HEK293 (cell line): ENCODE measurements around the gene HDAC1.

ENCODE experiments used
- HIC1 ChIP-seq: fragments of 450-650 bp; formaldehyde crosslinking; IDR thresholded peaks from 2 replicates; pipeline ENCODE4 v1.5.1; 2016; ENCODE audit warnings: missing biosample characterization, missing genetic modification characterization
- HOXC10 ChIP-seq: sonication (generic); formaldehyde crosslinking; IDR thresholded peaks from 2 replicates; pipeline ENCODE4 v1.8.1; 2023; ENCODE audit warnings: mild to moderate bottlenecking, missing genetic modification reagents
- KLF17 ChIP-seq: fragments of 450-650 bp; formaldehyde crosslinking; IDR thresholded peaks from 2 replicates; pipeline ENCODE4 v1.5.1; 2016; ENCODE audit warnings: missing biosample characterization, missing genetic modification characterization
- KLF7 ChIP-seq: fragments of 450-650 bp; formaldehyde crosslinking; IDR thresholded peaks from 2 replicates; pipeline ENCODE4 v1.5.1; 2016; ENCODE audit warnings: missing biosample characterization, missing genetic modification characterization, borderline replicate concordance
- KLF8 ChIP-seq: fragments of 450-650 bp; formaldehyde crosslinking; IDR thresholded peaks from 2 replicates; pipeline ENCODE4 v1.5.1; 2016; ENCODE audit warnings: missing biosample characterization, missing genetic modification characterization
- REPIN1 ChIP-seq: fragments of 450-650 bp; formaldehyde crosslinking; IDR thresholded peaks from 2 replicates; pipeline ENCODE4 v1.5.1; 2017; ENCODE audit warnings: missing biosample characterization, missing genetic modification characterization, low read depth
- REST ChIP-seq: fragments of 450-650 bp; formaldehyde crosslinking; IDR thresholded peaks from 2 replicates; pipeline ENCODE4 v1.5.1; 2016; ENCODE audit warnings: missing biosample characterization, missing genetic modification characterization
- SCRT2 ChIP-seq: fragments of 450-650 bp; formaldehyde crosslinking; IDR thresholded peaks from 2 replicates; pipeline ENCODE4 v1.5.1; 2016; ENCODE audit warnings: missing biosample characterization, missing genetic modification characterization
- SP7 ChIP-seq: fragments of 450-650 bp; formaldehyde crosslinking; IDR thresholded peaks from 2 replicates; pipeline ENCODE4 v1.5.1; 2016; ENCODE audit warnings: missing biosample characterization, missing genetic modification characterization
- ZBTB17 ChIP-seq: fragments of 450-650 bp; formaldehyde crosslinking; IDR thresholded peaks from 2 replicates; pipeline ENCODE4 v1.5.1; 2016; ENCODE audit warnings: missing biosample characterization, missing genetic modification characterization
- ZBTB48 ChIP-seq: fragments of 450-650 bp; formaldehyde crosslinking; IDR thresholded peaks from 2 replicates; pipeline ENCODE4 v1.5.1; 2016; ENCODE audit warnings: missing biosample characterization, missing genetic modification characterization
- ZBTB7A ChIP-seq: fragments of 450-650 bp; formaldehyde crosslinking; IDR thresholded peaks from 2 replicates; pipeline ENCODE4 v1.5.1; 2016; ENCODE audit warnings: low read depth, missing biosample characterization, missing genetic modification characterization
- ZBTB8A ChIP-seq: fragments of 450-650 bp; formaldehyde crosslinking; IDR thresholded peaks from 2 replicates; pipeline ENCODE4 v1.5.1; 2016; ENCODE audit warnings: missing biosample characterization, missing genetic modification characterization
- ZFHX2 ChIP-seq: fragments of 450-650 bp; formaldehyde crosslinking; conservative IDR thresholded peaks from 2 replicates; pipeline ENCODE4 v1.5.1; 2016; ENCODE audit warnings: missing biosample characterization, missing genetic modification characterization
- ZFP37 ChIP-seq: fragments of 450-650 bp; formaldehyde crosslinking; IDR thresholded peaks from 2 replicates; pipeline ENCODE4 v1.5.1; 2016; ENCODE audit warnings: missing biosample characterization, missing genetic modification characterization
- ZNF132 ChIP-seq: fragments of 450-650 bp; formaldehyde crosslinking; IDR thresholded peaks from 2 replicates; pipeline ENCODE4 v1.5.1; 2017; ENCODE audit warnings: missing biosample characterization, missing genetic modification characterization, borderline replicate concordance
- ZNF133 ChIP-seq: fragments of 450-650 bp; formaldehyde crosslinking; IDR thresholded peaks from 2 replicates; pipeline ENCODE4 v1.5.1; 2016; ENCODE audit warnings: missing biosample characterization, missing genetic modification characterization
- ZNF138 ChIP-seq: fragments of 450-650 bp; formaldehyde crosslinking; IDR thresholded peaks from 2 replicates; pipeline ENCODE4 v1.5.1; 2016; ENCODE audit warnings: missing biosample characterization, missing genetic modification characterization, borderline replicate concordance
- ZNF169 ChIP-seq: fragments of 450-650 bp; formaldehyde crosslinking; IDR thresholded peaks from 2 replicates; pipeline ENCODE4 v1.5.1; 2016; ENCODE audit warnings: missing biosample characterization, missing genetic modification characterization
- ZNF184 ChIP-seq: fragments of 450-650 bp; IDR thresholded peaks from 2 replicates; pipeline ENCODE4 v1.5.1; 2018; ENCODE audit warnings: missing biosample characterization, mild to moderate bottlenecking, missing genetic modification characterization
- ZNF24 ChIP-seq: fragments of 450-650 bp; formaldehyde crosslinking; IDR thresholded peaks from 2 replicates; pipeline ENCODE4 v1.5.1; 2016; ENCODE audit warnings: missing biosample characterization, missing genetic modification characterization
- ZNF26 ChIP-seq: fragments of 450-650 bp; formaldehyde crosslinking; IDR thresholded peaks from 2 replicates; pipeline ENCODE4 v1.5.1; 2016; ENCODE audit warnings: missing biosample characterization, missing genetic modification characterization
- ZNF324 ChIP-seq: fragments of 450-650 bp; formaldehyde crosslinking; IDR thresholded peaks from 2 replicates; pipeline ENCODE4 v1.5.1; 2016; ENCODE audit warnings: missing biosample characterization, missing genetic modification characterization
- ZNF354C ChIP-seq: fragments of 450-650 bp; formaldehyde crosslinking; IDR thresholded peaks from 2 replicates; pipeline ENCODE4 v1.5.1; 2016; ENCODE audit warnings: missing biosample characterization, missing genetic modification characterization, low read depth, borderline replicate concordance
- ZNF366 ChIP-seq: fragments of 450-650 bp; formaldehyde crosslinking; conservative IDR thresholded peaks from 2 replicates; pipeline ENCODE4 v1.5.1; 2016; ENCODE audit warnings: missing biosample characterization, missing genetic modification characterization
- ZNF391 ChIP-seq: fragments of 450-650 bp; formaldehyde crosslinking; IDR thresholded peaks from 2 replicates; pipeline ENCODE4 v1.5.1; 2016; ENCODE audit warnings: low read depth, missing biosample characterization, missing genetic modification characterization, borderline replicate concordance
- ZNF394 ChIP-seq: fragments of 450-650 bp; formaldehyde crosslinking; IDR thresholded peaks from 2 replicates; pipeline ENCODE4 v1.5.1; 2016; ENCODE audit warnings: missing biosample characterization, missing genetic modification characterization, mild to moderate bottlenecking, moderate library complexity, borderline replicate concordance
- ZNF416 ChIP-seq: fragments of 450-650 bp; formaldehyde crosslinking; IDR thresholded peaks from 2 replicates; pipeline ENCODE4 v1.5.1; 2016; ENCODE audit warnings: missing biosample characterization, missing genetic modification characterization
- ZNF561 ChIP-seq: fragments of 450-650 bp; IDR thresholded peaks from 2 replicates; pipeline ENCODE4 v1.5.1; 2018; ENCODE audit warnings: missing biosample characterization, missing genetic modification characterization, borderline replicate concordance
- ZNF621 ChIP-seq: fragments of 450-650 bp; formaldehyde crosslinking; IDR thresholded peaks from 2 replicates; pipeline ENCODE4 v1.5.1; 2017; ENCODE audit warnings: missing biosample characterization, missing genetic modification characterization
- ZNF624 ChIP-seq: fragments of 450-650 bp; formaldehyde crosslinking; IDR thresholded peaks from 2 replicates; pipeline ENCODE4 v1.5.1; 2017; ENCODE audit warnings: missing biosample characterization, missing genetic modification characterization
- ZNF664 ChIP-seq: fragments of 450-650 bp; formaldehyde crosslinking; IDR thresholded peaks from 2 replicates; pipeline ENCODE4 v1.5.1; 2016; ENCODE audit warnings: missing biosample characterization, missing genetic modification characterization
- ZNF785 ChIP-seq: fragments of 450-650 bp; formaldehyde crosslinking; IDR thresholded peaks from 2 replicates; pipeline ENCODE4 v1.5.1; 2016; ENCODE audit warnings: missing biosample characterization, missing genetic modification characterization

Gene HDAC1

GRCh38 chr1:32247983-32248889 lies 43.6 kb upstream of the HDAC1 start (continued):
- peak; percentile 42; the same call in 1 of the 2 replicates for TF ChIP-seq KLF8 (tag by site-specific recombination)
- TF ChIP-seq ZFP37 (tag by site-specific recombination) = peak; percentile 82; the same call in 1 of the 2 replicates
- no peak for TF ChIP-seq ZBTB7A
- no peak for TF ChIP-seq ZNF391
- peak; percentile 6; the same call in 1 of the 2 replicates for TF ChIP-seq ZFHX2 (tag by site-specific recombination)
- no peak for TF ChIP-seq ZNF133
- no peak for TF ChIP-seq ZNF354C (tag by site-specific recombination)
- no peak for TF ChIP-seq ZNF366 (tag by site-specific recombination)
- no peak for TF ChIP-seq HOXC10 (CRISPR knock-in tag)
- TF ChIP-seq KLF17 (tag by site-specific recombination) = peak; percentile 36; the same call in 1 of the 2 replicates
- TF ChIP-seq ZNF184 (tag by site-specific recombination) = no peak
- TF ChIP-seq ZBTB8A (tag by site-specific recombination) = no peak
- TF ChIP-seq ZNF394 (tag by site-specific recombination) = peak; percentile 62; the same call in 1 of the 2 replicates
- TF ChIP-seq REST (tag by site-specific recombination) = no peak
- no peak for TF ChIP-seq ZNF416 (tag by site-specific recombination)
- peak; percentile 54 for TF ChIP-seq SP7 (tag by site-specific recombination)
- TF ChIP-seq HIC1 (tag by site-specific recombination) = peak; percentile 24; the same call in 1 of the 2 replicates
- TF ChIP-seq ZBTB48 = peak; percentile 41; the same call in 1 of the 2 replicates
- TF ChIP-seq ZNF664 = no peak
- TF ChIP-seq ZNF624 (tag by site-specific recombination) = no peak
- no peak for TF ChIP-seq ZNF132 (tag by site-specific recombination)
- TF ChIP-seq ZNF169 (tag by site-specific recombination) = no peak
- TF ChIP-seq ZNF24 (tag by site-specific recombination) = 0 out of 2 replicates have a peak, but pooled peaks have one; percentile 42
- TF ChIP-seq ZBTB17 = peak; percentile 86
- TF ChIP-seq ZNF621 (tag by site-specific recombination) = no peak
- TF ChIP-seq ZNF138 (tag by site-specific recombination) = no peak
- peak; percentile 59; the same call in 1 of the 2 replicates for TF ChIP-seq SCRT2 (tag by site-specific recombination)
- no peak for TF ChIP-seq ZNF324 (tag by site-specific recombination)
- no peak for TF ChIP-seq ZNF26 (tag by site-specific recombination)
- TF ChIP-seq REPIN1 (tag by site-specific recombination) = no peak
- TF ChIP-seq ZNF785 = no peak
- no peak for TF ChIP-seq KLF7 (tag by site-specific recombination)
- no peak; the same call in 1 of the 2 replicates for TF ChIP-seq ZNF561 (tag by site-specific recombination)
